ENCODE measurements around the gene MAGED1.
"Not testable (repeated sequence)": the region's sequence is repeated elsewhere in the genome, so short reads cannot be mapped to it uniquely, and the experiment has no call there.

The MAGED1 gene

DNA sequence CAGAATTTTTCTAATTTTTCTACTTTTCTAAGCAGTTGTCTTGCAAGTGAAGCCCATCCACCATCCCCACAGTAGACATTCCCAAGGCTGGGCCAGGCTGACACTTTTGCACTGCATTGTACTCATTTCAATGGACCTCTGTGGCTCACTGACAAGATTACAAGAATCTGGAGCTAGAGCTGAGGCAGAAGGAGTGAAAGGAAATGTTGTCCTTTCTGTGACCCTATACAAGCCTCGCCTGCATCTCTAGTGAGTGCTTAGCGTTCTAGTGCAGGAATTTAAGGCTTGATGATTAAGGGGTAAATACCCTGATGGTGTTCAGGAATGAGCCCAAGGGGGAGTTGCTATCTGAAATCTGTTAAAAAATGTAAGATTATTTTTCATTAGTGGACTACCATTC lies 6.3 kb downstream of the MAGED1 start:
- no peak for DNase-seq

DNA sequence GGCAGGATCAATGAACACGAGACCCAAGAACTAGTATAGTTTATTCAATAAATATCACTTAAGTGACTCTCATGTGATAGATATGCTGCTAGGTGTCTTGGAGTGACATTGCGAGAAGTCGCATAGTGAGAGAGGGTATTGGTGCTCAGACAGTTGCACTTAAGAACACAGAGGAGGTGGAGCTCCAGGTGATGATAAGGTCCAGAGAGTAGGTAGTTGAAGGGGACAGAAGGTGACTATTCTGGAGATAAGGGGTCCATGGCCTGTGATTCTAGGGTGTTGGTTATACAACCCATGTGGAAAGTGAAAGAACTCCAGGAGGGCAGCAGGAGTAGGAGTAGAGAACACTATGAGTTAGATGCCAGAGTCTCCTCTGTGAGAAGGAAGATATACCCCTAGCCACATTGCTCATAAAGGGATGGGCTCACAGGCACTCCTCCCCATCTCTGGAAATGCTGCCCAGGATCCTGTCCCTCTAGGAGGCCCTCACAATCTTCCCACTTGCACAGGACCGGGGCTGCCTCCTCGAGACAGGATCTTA lies 9.2 kb downstream of the MAGED1 start:
- no peak for DNase-seq

DNA sequence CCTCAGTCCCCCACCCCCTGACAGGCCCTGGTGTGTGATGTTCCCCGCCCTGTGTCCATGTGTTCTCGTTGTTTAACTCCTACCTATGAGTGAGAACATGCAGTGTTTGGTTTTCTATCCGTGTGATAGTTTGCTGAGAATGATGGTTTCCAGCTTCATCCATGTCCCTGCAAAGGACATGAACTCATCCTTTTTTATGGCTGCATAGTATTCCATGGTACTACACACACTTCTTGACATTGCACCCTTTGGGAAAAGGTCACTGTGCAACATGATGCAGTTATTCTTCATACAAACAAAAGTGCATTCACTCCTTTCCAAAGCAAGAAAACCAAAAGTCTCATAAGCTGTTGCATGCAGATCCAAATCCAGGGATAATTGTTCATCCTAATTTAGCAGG lies 11.7 kb downstream of the MAGED1 start:
- DNase-seq, result not testable (repeated sequence)

DNA sequence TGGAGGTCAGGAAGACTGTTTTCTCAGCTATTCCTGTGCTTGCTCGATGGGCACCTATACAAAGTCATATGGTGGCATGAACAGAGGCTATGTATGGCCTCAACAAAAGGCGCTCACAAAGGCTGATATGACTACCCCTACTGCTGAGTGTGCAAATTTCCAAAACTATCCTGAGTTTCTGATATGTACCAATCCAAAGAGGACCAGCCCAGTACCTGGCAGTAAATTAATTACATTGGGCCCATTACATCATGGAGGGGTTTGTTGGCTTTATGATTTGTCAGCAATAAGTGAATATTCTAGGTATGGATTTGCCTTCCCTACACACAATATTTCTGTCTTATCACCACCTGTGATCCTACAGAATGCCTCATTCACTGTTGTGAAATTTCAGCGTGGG lies 12.3 kb downstream of the MAGED1 start:
- no peak for DNase-seq

DNA sequence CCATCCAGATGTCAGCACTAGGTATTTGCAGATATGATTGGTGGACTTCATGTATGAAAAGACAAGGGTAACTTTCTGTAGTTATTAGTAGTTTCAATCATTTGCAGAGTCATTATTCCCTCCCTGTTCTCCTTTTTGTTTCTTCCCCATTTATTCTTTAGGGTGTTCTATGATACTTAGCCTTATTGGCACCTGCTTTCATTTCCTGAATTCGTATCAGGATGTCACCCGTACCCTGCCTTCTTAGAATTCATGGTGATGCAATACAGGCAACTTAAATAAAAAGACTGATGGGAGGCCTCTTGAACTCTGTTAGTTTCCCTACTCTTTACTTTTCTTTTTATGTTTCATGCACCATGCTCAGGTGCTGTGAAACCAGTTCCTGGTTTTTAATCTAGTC lies 24.2 kb downstream of the MAGED1 start:
- DNase-seq, result no peak

DNA sequence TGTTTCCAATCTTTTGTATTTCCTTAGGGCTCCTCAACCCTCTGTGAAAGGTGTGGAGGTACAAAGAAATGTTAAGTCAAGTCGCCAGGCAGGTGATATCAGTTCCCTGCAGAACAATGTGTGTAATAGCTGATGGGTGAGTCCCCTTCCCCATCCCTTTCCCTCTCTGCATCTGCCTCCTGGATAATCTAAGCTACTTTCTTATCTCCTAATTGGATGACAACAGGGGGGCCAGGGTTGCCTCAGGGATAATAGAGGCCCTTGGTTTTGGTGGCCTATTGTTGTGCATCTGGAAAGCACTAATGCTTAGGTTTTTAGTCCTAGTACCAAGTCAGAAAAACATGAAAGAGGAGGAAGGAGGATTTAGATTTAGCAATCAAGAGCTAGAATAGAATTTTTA lies 29.1 kb downstream of the MAGED1 start:
- DNase-seq, result no peak

DNA sequence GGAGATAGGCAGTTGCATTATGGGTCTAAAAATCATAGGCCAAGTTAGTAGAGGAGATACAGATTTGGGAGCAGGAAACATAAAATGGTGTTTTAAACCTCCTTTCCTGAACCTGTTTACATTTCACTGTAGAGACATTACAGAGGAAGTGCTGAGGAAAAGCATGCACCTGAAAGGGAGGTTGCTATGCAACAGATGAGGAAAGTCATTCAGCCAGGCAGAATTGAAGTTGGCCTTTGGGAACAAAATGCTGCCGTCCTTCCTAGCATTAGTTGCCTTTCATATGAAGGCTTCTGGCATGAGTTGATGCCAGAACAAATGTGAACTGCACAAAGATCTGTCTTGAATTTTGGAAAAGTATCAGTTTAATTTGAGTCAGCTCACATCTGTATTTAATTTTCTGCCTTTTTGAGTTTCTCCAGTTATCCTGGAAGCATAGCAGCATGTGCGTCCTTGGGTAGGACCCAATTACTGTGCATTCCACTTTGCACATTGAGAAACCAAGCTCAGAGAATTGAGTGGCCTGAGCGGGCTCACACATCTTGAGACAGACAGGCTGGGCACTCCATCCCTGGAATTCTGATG lies 38.2 kb downstream of the MAGED1 start:
- no peak for DNase-seq
